ENCODE data around the gene RNU1-4.

DNA sequence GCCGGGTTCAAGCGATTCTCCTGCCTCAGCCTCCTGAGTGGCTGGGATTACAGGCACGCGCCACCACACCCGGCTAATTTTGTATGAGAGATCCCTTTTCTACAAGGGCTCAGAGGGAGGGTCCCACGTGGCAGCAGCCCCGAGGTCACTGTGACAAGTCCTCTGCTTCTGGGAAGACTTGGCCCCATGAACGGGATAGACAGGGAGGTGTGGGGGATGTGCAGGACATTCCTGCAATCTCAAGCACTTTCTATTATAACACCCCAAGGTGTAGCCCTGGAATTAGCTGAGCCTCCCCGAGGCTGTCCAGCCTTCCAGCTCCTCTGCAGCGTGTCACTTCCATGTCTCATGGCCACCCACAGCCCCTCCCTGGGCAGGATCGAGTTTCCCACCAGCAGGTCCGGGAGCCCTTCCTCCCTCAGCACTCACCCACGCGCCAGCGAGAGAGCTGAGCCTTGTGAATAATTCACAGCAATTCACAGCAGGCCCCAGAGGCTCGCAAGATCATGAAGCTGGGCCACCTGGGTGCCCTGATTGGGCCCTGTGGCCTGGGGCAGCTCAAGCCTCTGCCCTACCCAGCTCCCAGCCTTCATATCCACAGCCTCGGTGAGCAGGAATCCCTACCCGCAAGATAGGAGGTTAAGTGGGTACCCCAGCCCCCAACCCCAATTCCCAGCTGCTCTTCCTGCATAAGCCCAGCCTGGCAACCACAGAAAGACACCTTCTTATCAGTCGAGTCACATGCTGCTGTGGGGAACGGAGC is 22.8 kb upstream of the RNU1-4 start:
- TF ChIP-seq EP300 (conservative IDR thresholded peaks at IDR 0.05; ENCODE audit: poor library complexity, severe bottlenecking), result no peak
- no peak for TF ChIP-seq POLR2AphosphoS5 (IDR thresholded peaks at IDR 0.05)
- TF ChIP-seq, protein P1, sequence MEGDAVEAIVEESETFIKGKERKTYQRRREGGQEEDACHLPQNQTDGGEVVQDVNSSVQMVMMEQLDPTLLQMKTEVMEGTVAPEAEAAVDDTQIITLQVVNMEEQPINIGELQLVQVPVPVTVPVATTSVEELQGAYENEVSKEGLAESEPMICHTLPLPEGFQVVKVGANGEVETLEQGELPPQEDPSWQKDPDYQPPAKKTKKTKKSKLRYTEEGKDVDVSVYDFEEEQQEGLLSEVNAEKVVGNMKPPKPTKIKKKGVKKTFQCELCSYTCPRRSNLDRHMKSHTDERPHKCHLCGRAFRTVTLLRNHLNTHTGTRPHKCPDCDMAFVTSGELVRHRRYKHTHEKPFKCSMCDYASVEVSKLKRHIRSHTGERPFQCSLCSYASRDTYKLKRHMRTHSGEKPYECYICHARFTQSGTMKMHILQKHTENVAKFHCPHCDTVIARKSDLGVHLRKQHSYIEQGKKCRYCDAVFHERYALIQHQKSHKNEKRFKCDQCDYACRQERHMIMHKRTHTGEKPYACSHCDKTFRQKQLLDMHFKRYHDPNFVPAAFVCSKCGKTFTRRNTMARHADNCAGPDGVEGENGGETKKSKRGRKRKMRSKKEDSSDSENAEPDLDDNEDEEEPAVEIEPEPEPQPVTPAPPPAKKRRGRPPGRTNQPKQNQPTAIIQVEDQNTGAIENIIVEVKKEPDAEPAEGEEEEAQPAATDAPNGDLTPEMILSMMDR (IDR thresholded peaks at IDR 0.05; ENCODE audit: poor library complexity, severe bottlenecking), result no peak
- no peak for TF ChIP-seq TAF1 (IDR thresholded peaks at IDR 0.05; ENCODE audit: low read depth)
- no peak for TF ChIP-seq MXI1 (conservative IDR thresholded peaks at IDR 0.05; ENCODE audit: poor library complexity, severe bottlenecking)
- no peak for TF ChIP-seq SMC3 (conservative IDR thresholded peaks at IDR 0.05; ENCODE audit: poor library complexity)
